HG03280 (cell line): Measurements from ENCODE around the gene VOPP1.
A peak's percentile ranks its signal among the peaks of the same experiment; 100 is the strongest.
"Not testable (repeated sequence)": the region's sequence is repeated elsewhere in the genome, so short reads cannot be mapped to it uniquely, and the experiment has no call there.

Experiments
- ATAC-seq: cut with Tn5 transposase; IDR thresholded peaks from one replicate; pipeline ENCODE4 v1.9.1; 2021; ENCODE audit warnings: mild to moderate bottlenecking, moderate library complexity; ENCODE audit not compliant: unreplicated experiment

The VOPP1 gene

GRCh38 chr7:55582656-55583055 lies 10.4 kb upstream of the VOPP1 start:
- ATAC-seq: not testable (repeated sequence)

- no peak for ATAC-seq
These were observed 4.5 kb upstream of the VOPP1 start for GRCh38 chr7:55576753-55577152.

- ATAC-seq: no peak
These were observed 3.4 kb upstream of the VOPP1 start for GRCh38 chr7:55575733-55576132.

- no peak for ATAC-seq
These were observed 2.8 kb upstream of the VOPP1 start for GRCh38 chr7:55575098-55575497.

- ATAC-seq: no peak
These were observed 1.9 kb upstream of the VOPP1 start for GRCh38 chr7:55574051-55574717.

- no peak for ATAC-seq
These were observed 1.1 kb upstream of the VOPP1 start for GRCh38 chr7:55573234-55573900.

- peak; percentile 26 for ATAC-seq
These were observed 558 bp downstream of the VOPP1 start for GRCh38 chr7:55571511-55572377.

GRCh38 chr7:55570939-55571338 lies 1.4 kb downstream of the VOPP1 start:
- ATAC-seq: no peak

GRCh38 chr7:55570218-55570873 lies 2.0 kb downstream of the VOPP1 start:
- ATAC-seq: peak; percentile 35

- no peak for ATAC-seq
These were observed 2.5 kb downstream of the VOPP1 start for GRCh38 chr7:55569797-55570196.

GRCh38 chr7:55569269-55569663 lies 3.0 kb downstream of the VOPP1 start:
- ATAC-seq: no peak

GRCh38 chr7:55568613-55569268 lies 3.6 kb downstream of the VOPP1 start:
- ATAC-seq: no peak

GRCh38 chr7:55567571-55567970 lies 4.7 kb downstream of the VOPP1 start:
- no peak for ATAC-seq

GRCh38 chr7:55565681-55566080 lies 6.6 kb downstream of the VOPP1 start:
- no peak for ATAC-seq

GRCh38 chr7:55563596-55564325 lies 8.5 kb downstream of the VOPP1 start:
- no peak for ATAC-seq

GRCh38 chr7:55561690-55562089 lies 10.6 kb downstream of the VOPP1 start:
- no peak for ATAC-seq

- no peak for ATAC-seq
These were observed 13.1 kb downstream of the VOPP1 start for GRCh38 chr7:55558962-55559920.

GRCh38 chr7:55557666-55558188 lies 14.6 kb downstream of the VOPP1 start:
- peak; percentile 80 for ATAC-seq

GRCh38 chr7:55556492-55556891 lies 15.8 kb downstream of the VOPP1 start:
- ATAC-seq: no peak
